Psoas muscle (tissue), 8 donors: ENCODE measurements around the gene SYNGR1. TPM values are rescaled to one million over a fixed set of nuclear protein-coding genes. Genes with fewer than 3 reads are reported as not detected.

Experiments used
- ATAC-seq, 4 donors: fragments of 200-7000 bp; cut with Tn5 transposase; one replicate each; pipeline ENCODE4 v1.9.1; 2020; ENCODE audit warnings: moderate library complexity in 3 of 4, mild to moderate bottlenecking in 2 of 4
- DNase-seq, 2 donors: peaks; one replicate each; pipeline ENCODE4 v3.0.0-alpha.2; 2020
- H3K27ac ChIP-seq: fragments of 200-600 bp; one replicate; pipeline ENCODE4 v1.8.0; 2022
- H3K27me3 ChIP-seq, 3 donors: fragments of 200-600 bp in 1 of 3; one replicate each; pipeline versions ENCODE4 v1.6.1 to v1.8.0; 2013 to 2022; ENCODE audit warnings: low read length in 2 of 3, mild to moderate bottlenecking in 2 of 3, moderate library complexity in 1 of 3; ENCODE audit not compliant: insufficient read depth in 3 of 3
- H3K36me3 ChIP-seq, 2 donors: fragments of 200-600 bp in 1 of 2; one replicate each; pipeline versions ENCODE4 v1.6.1 to v1.8.0; 2013 to 2022; ENCODE audit warnings: low read depth in 1 of 2, mild to moderate bottlenecking in 1 of 2, moderate library complexity in 1 of 2; ENCODE audit not compliant: insufficient read depth in 1 of 2
- H3K4me1 ChIP-seq: fragments of 200-600 bp; one replicate; pipeline ENCODE4 v1.8.0; 2022
- H3K4me3 ChIP-seq: fragments of 200-600 bp; one replicate; pipeline ENCODE4 v1.8.0; 2022; ENCODE audit warnings: mild to moderate bottlenecking
- H3K9me3 ChIP-seq: fragments of 200-600 bp; one replicate; pipeline ENCODE4 v1.8.0; 2022
- CTCF ChIP-seq: fragments of 200-600 bp; IDR thresholded peaks from one replicate; pipeline ENCODE4 v1.8.0; 2022; ENCODE audit warnings: antibody characterized with exemption
- WGBS, 3 donors: extraction: QIAGEN DNeasy Blood & Tissue Kit; methylation state at CpG; one replicate each; pipeline versions ENCODE4 v1.1.6 to v1.1.7; 2013; 5-methylcytosine and 5-hydroxymethylcytosine counted together
- intact Hi-C, 2 donors: fragments of 100-400 bp; cut with DNase I; formaldehyde crosslinking; loops; one replicate each; pipeline versions ENCODE4 v1.11.0 to v1.14.2; 2022
- polyA plus RNA-seq, 3 donors: library from polyadenylated mRNA; stranded (reverse); fragments of 200-250 nt; gene quantifications; one replicate each; pipeline ENCODE4 v1.2.3, GENCODE V29; 2013
- total RNA-seq, 4 donors: library from RNA; stranded (reverse); fragmentation: NEBNext Ultra II Directional in 2 of 4; extraction: Animal tissue kit (Norgen Biotek cat#: 25700) in 2 of 4; gene quantifications; one replicate each; pipeline versions ENCODE4 v1.2.1 to v1.2.4, GENCODE V29; 2021 to 2023
- donor health status: healthy with polysubstance abuse.
- donor health status: DM: no; HTN: no; CAD: no; lungs with moderate emphysema.
- donor health status: Bipolar disorder and iron deficiency.
- donor health status: healthy.
- donor health status: DM: yes; HTN: yes; CAD: no.
- donor health status: DM: no; HTN: no; CAD: no.
- donor health status: DM: no; HTN: no; CAD: no.
- donor health status: DM: yes; HTN: yes; CAD: no.

The SYNGR1 gene
- total and polyA plus RNA-seq, 7 donors = 15.3 to 39.9 (median 20.4) TPM

GRCh38 chr22:39308614-39309363 lies 41.0 kb upstream of the SYNGR1 start:
- TF ChIP-seq CTCF = no peak
- intact Hi-C loops = loop anchor here (5.0 kb wide), 2 partner anchors 61 to 76 kb away; no protein-coding TSS in a partner anchor
- peaks cover 0 to 24% of the 10 kb centered on the region in 2 donors for H3K36me3 ChIP-seq
- peak; percentile 83 to 85 for DNase-seq
- peak overlapping the region; percentile 33 for H3K4me3 ChIP-seq
- peaks cover 15% of the 10 kb centered on the region for H3K4me1 ChIP-seq
- no peaks in the 10 kb centered on the region for H3K9me3 ChIP-seq
- H3K27ac ChIP-seq = peak overlapping the region; percentile 61
- no peaks in the 10 kb centered on the region for H3K27me3 ChIP-seq
- ATAC-seq = peak; percentile 41 to 66 (median 54)
- 26 to 35% (median 27%) methylated on average over 24 of the region's 24 CpGs for WGBS, 3 donors

- intact Hi-C loops = loop anchor here (5.0 kb wide), 2 partner anchors 62 to 77 kb away; no protein-coding TSS in a partner anchor
- DNase-seq (no peak), ATAC-seq (no peak)
- no peaks in the 10 kb centered on the region for H3K27me3 ChIP-seq
- H3K4me1 ChIP-seq = peaks cover 21% of the 10 kb centered on the region
- peak overlapping the region; percentile 24 for H3K27ac ChIP-seq
- H3K9me3 ChIP-seq = no peaks in the 10 kb centered on the region
- peaks cover 2 to 30% of the 10 kb centered on the region in 2 donors for H3K36me3 ChIP-seq
- 72 to 81% (median 72%) methylated on average over 18 of the region's 18 CpGs for WGBS, 3 donors
- H3K4me3 ChIP-seq = no peak overlapping the region
- TF ChIP-seq CTCF = no peak
These were observed 40.4 kb upstream of the SYNGR1 start for GRCh38 chr22:39309364-39309861.

- no peak for TF ChIP-seq CTCF
- 77 to 79% (median 78%) methylated on average over 16 of the region's 16 CpGs for WGBS, 3 donors
- peaks cover 5 to 37% of the 10 kb centered on the region in 2 donors for H3K36me3 ChIP-seq
- DNase-seq (no peak), ATAC-seq (peak in 1 of 4 donors; percentile 2)
- no peak overlapping the region for H3K4me3 ChIP-seq
- intact Hi-C loops = loop anchor here (2.0 to 10.0 kb wide), 6 partner anchors 63 to 435 kb away; partner anchors contain the start of genes CBX6 (in 1 of the 2) and PDGFB (in 1 of the 2)
- peak overlapping the region; percentile 10 for H3K27ac ChIP-seq
- no peaks in the 10 kb centered on the region for H3K27me3 ChIP-seq
- H3K4me1 ChIP-seq = peaks cover 28% of the 10 kb centered on the region
- H3K9me3 ChIP-seq = no peaks in the 10 kb centered on the region
These were observed 39.7 kb upstream of the SYNGR1 start for GRCh38 chr22:39309881-39310714.

GRCh38 chr22:39311592-39312400 lies 38.0 kb upstream of the SYNGR1 start:
- Histone ChIP-seq H3K4me3 (no peak overlapping the region), H3K36me3 (peaks cover 5 to 54% of the 10 kb centered on the region in 2 donors), H3K9me3 (no peaks in the 10 kb centered on the region), H3K27ac (no peak overlapping the region), H3K4me1 (peaks cover 45% of the 10 kb centered on the region), H3K27me3 (no peaks in the 10 kb centered on the region)
- DNase-seq (no peak), ATAC-seq (no peak)
- intact Hi-C loops = loop anchor here (2.0 to 10.0 kb wide), 4 partner anchors 69 to 437 kb away; partner anchors contain the start of genes CBX6 (in 1 of the 2) and PDGFB (in 1 of the 2)
- 73 to 83% (median 82%) methylated on average over 19 of the region's 19 CpGs for WGBS, 3 donors
- TF ChIP-seq CTCF = no peak
